GM21723 (cell line): ENCODE measurements around the gene POTEE.
"Not testable (repeated sequence)": the region's sequence is repeated elsewhere in the genome, so short reads cannot be mapped to it uniquely, and the experiment has no call there.

Experiments used
- ATAC-seq: cut with Tn5 transposase; IDR thresholded peaks from one replicate; pipeline ENCODE4 v1.9.1; 2021; ENCODE audit warnings: mild to moderate bottlenecking, moderate library complexity; ENCODE audit not compliant: unreplicated experiment

The POTEE gene

GRCh38 chr2:131209030-131209772, at the start of gene POTEE:
Gene POTEE, plus strand, starts transcription at chr2:131209536. Its CDS starts 8,867 bp downstream, at chr2:131218403.
- ATAC-seq, result not testable (repeated sequence)

- not testable (repeated sequence) for ATAC-seq
Observed at GRCh38 chr2:131165562-131165961, 43.8 kb upstream of the POTEE start.

- no peak for ATAC-seq
Observed at GRCh38 chr2:131168538-131168937, 40.8 kb upstream of the POTEE start.

GRCh38 chr2:131178050-131178449, 31.3 kb upstream of the POTEE start:
- ATAC-seq, result not testable (repeated sequence)

GRCh38 chr2:131178721-131179418, 30.5 kb upstream of the POTEE start:
- ATAC-seq, result not testable (repeated sequence)

- not testable (repeated sequence) for ATAC-seq
Observed at GRCh38 chr2:131181451-131181850, 27.9 kb upstream of the POTEE start.

- not testable (repeated sequence) for ATAC-seq
Observed at GRCh38 chr2:131193421-131193820, 15.9 kb upstream of the POTEE start.

- not testable (repeated sequence) for ATAC-seq
Observed at GRCh38 chr2:131196186-131196585, 13.2 kb upstream of the POTEE start.

- no peak for ATAC-seq
Observed at GRCh38 chr2:131201098-131201497, 8.2 kb upstream of the POTEE start.

- not testable (repeated sequence) for ATAC-seq
Observed at GRCh38 chr2:131207839-131208238, 1.5 kb upstream of the POTEE start.

GRCh38 chr2:131209773-131210104, 403 bp downstream of the POTEE start:
- ATAC-seq, result not testable (repeated sequence)

- not testable (repeated sequence) for ATAC-seq
Observed at GRCh38 chr2:131210434-131211211, 1.3 kb downstream of the POTEE start.

- ATAC-seq, result not testable (repeated sequence)
Observed at GRCh38 chr2:131217238-131217986, 8.1 kb downstream of the POTEE start.

GRCh38 chr2:131235543-131236449, 26.5 kb downstream of the POTEE start:
- ATAC-seq, result not testable (repeated sequence)
